Calu3 (cell line): ENCODE data around the gene TRIM73. TPM values are rescaled to one million over a fixed set of nuclear protein-coding genes. Genes with fewer than 3 reads are reported as not detected.
A peak's percentile ranks its signal among the peaks of the same experiment; 100 is the strongest.
"Not testable (repeated sequence)": the region's sequence is repeated elsewhere in the genome, so short reads cannot be mapped to it uniquely, and the experiment has no call there.

Experiments used
- BruUV-seq: library from RNA; stranded (reverse); fragments of 400-500 nt; replicated peaks from 2 replicates; lab custom pipeline; 2021; lab: Mats Ljungman, UMichigan
- CTCF ChIA-PET: fragments of 300-600 bp; sonication (Branson Sonifier 250); formaldehyde crosslinking; loops from one replicate; lab custom pipeline; 2022; ENCODE audit warnings: antibody characterized with exemption; lab: Charles Lee
- DNase-seq: peaks from one replicate; pipeline ENCODE4 v3.0.0; 2022
- H3K27ac Mint-ChIP-seq: one replicate; pipeline ENCODE4 v1.8.0; 2022; ENCODE audit warnings: mixed read lengths; ENCODE audit not compliant: unreplicated experiment
- H3K27me3 Mint-ChIP-seq: one replicate; pipeline ENCODE4 v1.8.0; 2022; ENCODE audit warnings: mixed read lengths; ENCODE audit not compliant: unreplicated experiment
- H3K36me3 Mint-ChIP-seq: one replicate; pipeline ENCODE4 v1.8.0; 2022; ENCODE audit warnings: mild to moderate bottlenecking, moderate library complexity, mixed read lengths; ENCODE audit not compliant: insufficient read depth, unreplicated experiment
- H3K4me1 Mint-ChIP-seq: one replicate; pipeline ENCODE4 v1.8.0; 2022; ENCODE audit warnings: mild to moderate bottlenecking, low read depth, mixed read lengths; ENCODE audit not compliant: unreplicated experiment
- H3K4me3 Mint-ChIP-seq: one replicate; pipeline ENCODE4 v1.8.0; 2022; ENCODE audit warnings: mild to moderate bottlenecking, low read depth, moderate library complexity, mixed read lengths; ENCODE audit not compliant: unreplicated experiment
- H3K9me3 Mint-ChIP-seq: one replicate; pipeline ENCODE4 v1.8.0; 2022; ENCODE audit warnings: low read depth, mixed read lengths; ENCODE audit not compliant: unreplicated experiment
- intact Hi-C: fragments of 100-400 bp; cut with micrococcal nuclease; formaldehyde crosslinking; loops from one replicate; pipeline ENCODE4 v1.10.0; 2022; ENCODE audit not compliant: unreplicated experiment
- total RNA-seq: library from RNA; stranded (reverse); gene quantifications from 2 replicates; pipeline ENCODE4 v1.2.3, GENCODE V29; 2022
- TF ChIP-seq, protein P1 (sequence below): fragments of 200-600 bp; IDR thresholded peaks from one replicate; pipeline ENCODE4 v1.8.0; 2022; ENCODE audit warnings: antibody characterized with exemption; ENCODE audit not compliant: unreplicated experiment

The TRIM73 gene
- total RNA-seq, 1 experiment from 2014 or later = 1.7 TPM

DNA sequence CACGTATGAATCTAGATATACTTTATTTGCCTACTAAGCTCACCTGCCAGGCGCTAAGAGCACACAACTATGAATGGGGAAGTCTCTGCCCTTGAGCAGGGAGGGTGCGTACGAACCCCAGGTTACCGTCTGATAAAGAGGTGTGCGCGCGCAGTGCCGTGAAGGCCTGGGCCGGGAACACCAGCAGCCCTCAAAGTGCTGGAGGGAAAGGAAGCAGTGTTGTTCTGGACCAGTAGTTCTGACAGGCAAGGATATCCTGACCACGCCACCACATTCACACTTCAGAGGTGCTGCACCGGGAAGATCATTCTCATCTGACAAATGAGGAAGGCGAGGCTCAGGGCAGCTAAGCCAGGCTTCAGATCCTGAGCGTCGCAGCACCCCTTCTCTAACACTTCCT lies 28.1 kb downstream of the TRIM73 start:
- H3K9me3 Mint-ChIP-seq, intact Hi-C loops, H3K4me1 Mint-ChIP-seq, H3K4me3 Mint-ChIP-seq, H3K27me3 Mint-ChIP-seq, BruUV-seq, DNase-seq, CTCF ChIA-PET, H3K27ac Mint-ChIP-seq: not testable (repeated sequence)
- H3K36me3 Mint-ChIP-seq = peaks cover 18% of the 10 kb centered on the region

DNA sequence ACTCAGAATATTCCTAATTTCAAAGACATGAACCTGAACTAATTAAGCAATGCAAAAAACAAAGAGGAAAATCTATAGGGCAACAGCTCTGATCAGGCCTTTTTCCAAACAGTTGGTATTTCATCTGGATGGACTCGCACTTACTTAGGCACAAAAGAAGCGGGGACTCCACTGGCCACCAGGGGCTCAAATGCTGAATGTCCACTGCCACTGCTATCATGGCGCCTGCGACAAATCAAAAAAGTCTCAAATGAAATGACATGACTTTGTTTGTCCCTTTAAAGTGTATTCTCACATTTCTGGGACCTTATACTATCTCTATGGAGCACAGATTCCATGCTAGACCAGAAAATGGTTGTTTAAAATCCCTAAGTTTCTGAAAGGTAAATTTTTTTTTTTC lies 43.6 kb downstream of the TRIM73 start:
- BruUV-seq, H3K9me3 Mint-ChIP-seq, DNase-seq, H3K4me3 Mint-ChIP-seq, H3K4me1 Mint-ChIP-seq, H3K27me3 Mint-ChIP-seq, CTCF ChIA-PET, intact Hi-C loops, H3K27ac Mint-ChIP-seq: not testable (repeated sequence)
- peaks cover 34% of the 10 kb centered on the region for H3K36me3 Mint-ChIP-seq

DNA sequence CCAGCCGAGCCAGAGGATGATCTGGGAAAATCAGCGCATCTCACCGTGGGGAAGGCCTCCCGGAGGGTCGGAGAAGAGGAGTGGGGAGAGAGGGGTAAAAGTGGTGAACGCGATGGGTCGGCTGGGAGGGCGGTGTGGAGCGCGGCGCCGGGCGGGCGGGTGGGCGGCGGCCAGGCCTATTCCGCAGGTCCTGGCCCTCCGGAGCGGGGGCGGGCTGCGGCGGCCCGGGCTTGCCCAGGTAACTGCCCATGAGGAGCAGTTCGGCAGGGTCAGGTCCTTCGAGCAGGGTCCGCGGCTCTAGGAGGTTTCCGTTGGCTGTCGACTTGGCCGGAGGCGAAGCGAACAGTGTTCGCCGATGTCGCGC lies 46.7 kb downstream of the TRIM73 start:
- H3K9me3 Mint-ChIP-seq, H3K27ac Mint-ChIP-seq, H3K27me3 Mint-ChIP-seq, BruUV-seq, intact Hi-C loops, DNase-seq, CTCF ChIA-PET, H3K4me1 Mint-ChIP-seq: not testable (repeated sequence)
- H3K4me3 Mint-ChIP-seq = peak overlapping the region; percentile 36
- peaks cover 29% of the 10 kb centered on the region for H3K36me3 Mint-ChIP-seq

DNA sequence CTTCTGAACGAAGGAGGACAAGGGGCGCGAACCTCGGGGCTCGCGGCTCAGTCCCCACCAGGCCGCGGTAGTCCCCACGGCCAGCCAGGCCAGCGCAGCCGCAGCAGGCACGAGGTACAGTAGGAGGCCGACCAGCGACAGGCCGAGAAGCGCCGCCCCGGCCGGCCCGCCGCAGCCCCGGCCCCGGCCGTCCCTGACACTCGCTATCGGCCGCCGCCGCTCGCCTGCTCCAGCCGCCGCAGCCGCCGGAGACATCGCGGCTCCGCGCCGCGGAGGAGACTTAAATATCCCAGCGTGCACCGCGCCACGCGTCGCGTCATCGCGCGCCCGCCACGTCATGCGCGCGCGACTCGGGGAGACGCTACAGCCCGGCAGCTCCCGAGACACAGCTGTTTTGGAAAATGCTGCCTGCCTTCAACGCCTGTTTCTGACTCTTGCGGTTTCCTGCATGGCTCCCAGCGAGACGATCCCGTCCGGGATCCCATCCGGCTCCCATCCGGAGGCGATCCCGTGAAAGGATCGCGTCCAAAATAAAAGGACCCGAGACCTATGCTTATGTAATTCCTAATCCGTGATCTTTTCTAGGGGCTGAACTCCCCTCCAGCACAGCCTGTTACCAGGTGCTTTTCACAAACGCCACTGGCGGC lies 47.2 kb downstream of the TRIM73 start:
- not testable (repeated sequence) for BruUV-seq

GRCh38 chr7:75449946-75450345 lies 54.5 kb downstream of the TRIM73 start:
- intact Hi-C loops, H3K27ac Mint-ChIP-seq, BruUV-seq, H3K36me3 Mint-ChIP-seq, DNase-seq, CTCF ChIA-PET, H3K4me3 Mint-ChIP-seq, H3K9me3 Mint-ChIP-seq, H3K4me1 Mint-ChIP-seq, H3K27me3 Mint-ChIP-seq: not testable (repeated sequence)

More for the DNA sequence above, 47.2 kb downstream of the TRIM73 start:
- H3K27me3 Mint-ChIP-seq, H3K4me1 Mint-ChIP-seq, DNase-seq, intact Hi-C loops, H3K9me3 Mint-ChIP-seq, CTCF ChIA-PET: not testable (repeated sequence)
- H3K27ac Mint-ChIP-seq = peak overlapping the region; percentile 77
- peak overlapping the region; percentile 73 for H3K4me3 Mint-ChIP-seq
- H3K36me3 Mint-ChIP-seq = peaks cover 29% of the 10 kb centered on the region

GRCh38 chr7:75452494-75452955 lies 57.1 kb downstream of the TRIM73 start:
- H3K27me3 Mint-ChIP-seq, BruUV-seq, H3K4me3 Mint-ChIP-seq, H3K4me1 Mint-ChIP-seq, CTCF ChIA-PET, DNase-seq, H3K36me3 Mint-ChIP-seq, intact Hi-C loops, H3K9me3 Mint-ChIP-seq, H3K27ac Mint-ChIP-seq: not testable (repeated sequence)
- TF ChIP-seq, protein P1, sequence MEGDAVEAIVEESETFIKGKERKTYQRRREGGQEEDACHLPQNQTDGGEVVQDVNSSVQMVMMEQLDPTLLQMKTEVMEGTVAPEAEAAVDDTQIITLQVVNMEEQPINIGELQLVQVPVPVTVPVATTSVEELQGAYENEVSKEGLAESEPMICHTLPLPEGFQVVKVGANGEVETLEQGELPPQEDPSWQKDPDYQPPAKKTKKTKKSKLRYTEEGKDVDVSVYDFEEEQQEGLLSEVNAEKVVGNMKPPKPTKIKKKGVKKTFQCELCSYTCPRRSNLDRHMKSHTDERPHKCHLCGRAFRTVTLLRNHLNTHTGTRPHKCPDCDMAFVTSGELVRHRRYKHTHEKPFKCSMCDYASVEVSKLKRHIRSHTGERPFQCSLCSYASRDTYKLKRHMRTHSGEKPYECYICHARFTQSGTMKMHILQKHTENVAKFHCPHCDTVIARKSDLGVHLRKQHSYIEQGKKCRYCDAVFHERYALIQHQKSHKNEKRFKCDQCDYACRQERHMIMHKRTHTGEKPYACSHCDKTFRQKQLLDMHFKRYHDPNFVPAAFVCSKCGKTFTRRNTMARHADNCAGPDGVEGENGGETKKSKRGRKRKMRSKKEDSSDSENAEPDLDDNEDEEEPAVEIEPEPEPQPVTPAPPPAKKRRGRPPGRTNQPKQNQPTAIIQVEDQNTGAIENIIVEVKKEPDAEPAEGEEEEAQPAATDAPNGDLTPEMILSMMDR = peak; percentile 22

Other genes with a start within 250 kb of the TRIM73 start
- 29.6 and 33.7 TPM in 2 replicates for gene POM121C, start 90.7 kb downstream of the TRIM73 start, total RNA-seq
- gene SPDYE5, start 96.7 kb downstream of the TRIM73 start, total RNA-seq = not detected in 2 replicates